HS-27A (cell line): ENCODE data around the gene CD151.

Experiments used
- DNase-seq: peaks from one replicate; pipeline ENCODE4 v3.0.0-alpha.2; 2012; ENCODE audit warnings: low read depth, missing footprints

Gene CD151

GRCh38 chr11:797296-798092, 35.3 kb upstream of the CD151 start:
- DNase-seq: no peak

- no peak for DNase-seq
Measured at GRCh38 chr11:798093-798713, 34.5 kb upstream of the CD151 start, which contains the start of gene SLC25A22. Gene SLC25A22 (minus strand): TSS chr11:798281. CDS start chr11:795006, 3,275 bp downstream.

GRCh38 chr11:799641-800316, 33.0 kb upstream of the CD151 start:
- no peak for DNase-seq

- DNase-seq: no peak
Measured at GRCh38 chr11:800473-800872, 32.3 kb upstream of the CD151 start.

- no peak for DNase-seq
Measured at GRCh38 chr11:801097-801780, 31.5 kb upstream of the CD151 start.

- no peak for DNase-seq
Measured at GRCh38 chr11:802018-802617, 30.6 kb upstream of the CD151 start.

GRCh38 chr11:802693-803466, 29.9 kb upstream of the CD151 start:
- DNase-seq: no peak

GRCh38 chr11:803467-803742, 29.3 kb upstream of the CD151 start:
- no peak for DNase-seq

- DNase-seq: no peak
Measured at GRCh38 chr11:803770-804598, 28.8 kb upstream of the CD151 start.

GRCh38 chr11:804599-804964, 28.2 kb upstream of the CD151 start:
- DNase-seq: no peak

GRCh38 chr11:808427-809286, 24.1 kb upstream of the CD151 start:
- no peak for DNase-seq

GRCh38 chr11:809287-810039, 23.3 kb upstream of the CD151 start, which contains the start of gene RPLP2:
Gene RPLP2 (plus strand): TSS chr11:809967. CDS start chr11:810235, 268 bp downstream.
- DNase-seq: peak; percentile 93

- DNase-seq: no peak
Measured at GRCh38 chr11:810040-810567, 22.6 kb upstream of the CD151 start.

- no peak for DNase-seq
Measured at GRCh38 chr11:811446-812245, 21.1 kb upstream of the CD151 start.

GRCh38 chr11:812390-812789, 20.4 kb upstream of the CD151 start:
- no peak for DNase-seq

GRCh38 chr11:813072-813455, 19.7 kb upstream of the CD151 start:
- no peak for DNase-seq

GRCh38 chr11:813456-814096, 19.2 kb upstream of the CD151 start:
- no peak for DNase-seq
